HCT116 (cell line): ENCODE measurements around the gene ENPP3. TPM values are rescaled to one million over a fixed set of nuclear protein-coding genes. Genes with fewer than 3 reads are reported as not detected.

Source experiments
- ATAC-seq: fragments of 200-7000 bp; cut with Tn5 transposase; 2 replicates; pipeline ENCODE4 v1.9.1; 2020; ENCODE audit warnings: mild to moderate bottlenecking, moderate library complexity
- BruUV-seq: library from RNA; stranded (reverse); fragments of 400-500 nt; replicated peaks from 2 replicates; lab custom pipeline; 2021; lab: Mats Ljungman, UMichigan
- CTCF ChIA-PET: fragments of 300-600 bp; sonication (Branson Sonifier 250); formaldehyde crosslinking; loops from one replicate; lab custom pipeline; 2021; ENCODE audit warnings: antibody characterized with exemption; lab: Charles Lee
- POLR2A ChIA-PET: fragments of 300-600, 350-600 bp; sonication (Branson Sonifier 250); formaldehyde crosslinking; loops from one replicate; lab custom pipeline; 2021; ENCODE audit warnings: antibody characterized with exemption; lab: Charles Lee
- RAD21 ChIA-PET, 2 experiments: fragments of 300-600 bp; sonication (Branson Sonifier 250); formaldehyde crosslinking; loops; one replicate each; lab custom pipeline; 2023; ENCODE audit warnings: low total read pairs in 2 of 2; ENCODE audit not compliant: uncharacterized antibody in 2 of 2, unreplicated experiment in 2 of 2, low non-redundant PET in 1 of 2; lab: Charles Lee
- DNase-seq: peaks from one replicate; pipeline ENCODE4 v3.0.0-alpha.2; 2010; ENCODE audit warnings: low read depth, low spot score
- H2AFZ ChIP-seq: fragments of 200-600 bp; shearing (Covaris generic), sonication (generic); 2 replicates; pipeline ENCODE4 v1.6.1; 2017; ENCODE audit warnings: low read depth, mixed run types, mixed read lengths, antibody characterized with exemption, low read length; ENCODE audit not compliant: poor library complexity, severe bottlenecking
- H3K27ac ChIP-seq: 2 replicates; pipeline ENCODE4 v1.5.1; 2012; ENCODE audit warnings: low read depth, low read length
- H3K27me3 ChIP-seq: fragments of 200-600 bp; sonication (generic); 2 replicates; pipeline ENCODE4 v1.6.1; 2016; ENCODE audit warnings: mixed run types, low read length, mixed read lengths; ENCODE audit not compliant: insufficient read depth
- H3K36me3 ChIP-seq, 2 experiments: fragments of 200-500 bp in 1 of 2; fragments of 200-600 bp in 1 of 2; sonication (Bioruptor generic) in 1 of 2; sonication (generic) in 1 of 2; 2 replicates each; pipeline versions ENCODE4 v1.5.1 to v1.6.1; 2014 to 2016; ENCODE audit warnings: low read length in 2 of 2, inconsistent platforms in 1 of 2, mixed read lengths in 1 of 2, mixed run types in 1 of 2; ENCODE audit not compliant: insufficient read depth in 2 of 2, control insufficient read depth in 1 of 2
- H3K4me1 ChIP-seq, 2 experiments: fragments of 200-600 bp in 1 of 2; sonication (generic) in 1 of 2; 2 replicates each; pipeline versions ENCODE4 v1.5.1 to v1.6.1; 2012 to 2017; ENCODE audit warnings: low read length in 2 of 2, inconsistent platforms in 1 of 2, mild to moderate bottlenecking in 1 of 2, mixed read lengths in 1 of 2, mixed run types in 1 of 2, moderate library complexity in 1 of 2; ENCODE audit not compliant: insufficient read depth in 2 of 2, control insufficient read depth in 1 of 2
- H3K4me2 ChIP-seq: fragments of 200-600 bp; sonication (generic); 2 replicates; pipeline ENCODE4 v1.6.1; 2017; ENCODE audit warnings: mixed run types, low read length, mixed read lengths
- H3K4me3 ChIP-seq, 2 experiments: fragments of 200-600 bp in 1 of 2; sonication (generic) in 1 of 2; replicated peaks in 1 of 2; 2 replicates each; pipeline ENCODE4 v1.5.1; 2011 to 2016; ENCODE audit warnings: low read length in 2 of 2, control low read depth in 1 of 2, low read depth in 1 of 2, mild to moderate bottlenecking in 1 of 2, mixed read lengths in 1 of 2, mixed run types in 1 of 2
- H3K79me2 ChIP-seq: fragments of 200-600 bp; sonication (generic); 2 replicates; pipeline ENCODE4 v1.6.1; 2017; ENCODE audit warnings: mild to moderate bottlenecking, mixed run types, low read length, moderate library complexity, mixed read lengths; ENCODE audit not compliant: insufficient read depth
- H3K9ac ChIP-seq: fragments of 200-600 bp; sonication (generic); 2 replicates; pipeline ENCODE4 v1.6.1; 2016; ENCODE audit warnings: low read length, mixed read lengths
- H3K9me2 ChIP-seq: fragments of 200-600 bp; sonication (generic), shearing (Covaris generic); 2 replicates; pipeline ENCODE4 v1.6.1; 2017; ENCODE audit warnings: mixed run types, mild to moderate bottlenecking, moderate library complexity; ENCODE audit not compliant: insufficient read depth
- H3K9me3 ChIP-seq, 2 experiments: fragments of 200-500 bp in 1 of 2; fragments of 200-600 bp in 1 of 2; sonication (Bioruptor generic) in 1 of 2; sonication (generic) in 1 of 2; 2 replicates each; pipeline ENCODE4 v1.6.1; 2014 to 2017; ENCODE audit warnings: low read length in 2 of 2, mixed read lengths in 2 of 2, inconsistent platforms in 1 of 2, low read depth in 1 of 2, mild to moderate bottlenecking in 1 of 2, mixed run types in 1 of 2, moderate library complexity in 1 of 2; ENCODE audit not compliant: control insufficient read depth in 1 of 2, insufficient read depth in 1 of 2
- H4K20me1 ChIP-seq: fragments of 200-600 bp; sonication (generic), shearing (Covaris generic); 2 replicates; pipeline ENCODE4 v1.6.1; 2017; ENCODE audit warnings: mixed run types, mild to moderate bottlenecking, moderate library complexity; ENCODE audit not compliant: insufficient read depth
- intact Hi-C: fragments of 100-400 bp; cut with micrococcal nuclease; formaldehyde crosslinking; loops from 2 replicates; pipeline ENCODE4 v1.10.0; 2022
- microRNA-seq: library from miRNA; unstranded; fragments of <30 nt; microRNA quantifications from one replicate; pipeline ENCODE4, GENCODE V29; 2016; ENCODE audit warnings: borderline number of aligned reads
- total RNA-seq: library from RNA; stranded (reverse); gene quantifications from one replicate; pipeline ENCODE4 v1.2.1, GENCODE V29; 2021; ENCODE audit not compliant: unreplicated experiment
- TF ChIP-seq, protein P1 (sequence below), 3 experiments: fragments of 200-600 bp in 1 of 3; sonication (generic) in 1 of 3; IDR thresholded peaks in 2 of 3; conservative IDR thresholded peaks in 1 of 3; 2 replicates each; pipeline ENCODE4 v1.5.1; 2012 to 2017; ENCODE audit warnings: low read depth in 2 of 3, low read length in 2 of 3, antibody characterized with exemption in 1 of 3, borderline replicate concordance in 1 of 3, control low read depth in 1 of 3, mild to moderate bottlenecking in 1 of 3, mixed read lengths in 1 of 3, mixed run types in 1 of 3, moderate library complexity in 1 of 3; ENCODE audit not compliant: insufficient read depth in 1 of 3

Gene ENPP3
- total RNA-seq, 1 experiment from 2014 or later = 0.15 TPM

DNA sequence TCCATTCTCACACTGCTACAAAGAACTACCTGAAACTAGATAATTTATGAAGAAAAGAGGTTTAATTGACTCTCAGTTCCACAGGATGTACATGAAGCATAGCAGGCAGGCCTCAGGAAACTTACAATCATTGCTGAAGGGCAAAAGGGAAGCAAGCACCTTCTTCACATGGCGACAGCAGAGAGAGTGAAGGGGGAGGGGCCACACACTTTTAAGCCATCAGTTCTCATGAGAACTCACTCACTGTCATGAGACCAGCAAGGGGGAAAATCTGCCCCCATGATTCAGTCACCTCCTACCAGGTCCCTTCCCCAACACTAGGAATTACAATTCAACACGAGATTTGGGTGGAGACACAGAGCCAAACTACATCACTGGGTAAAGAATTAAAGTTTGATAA, 158.3 kb downstream of the ENPP3 start:
- ChIA-PET RAD21 (no interaction called here), POLR2A (no interaction called here)
- intact Hi-C loops = no loop called here
- no peak for DNase-seq
- no peak overlapping the region for H3K9ac ChIP-seq
- no peak overlapping the region for H3K4me2 ChIP-seq
- H3K9me2 ChIP-seq = no peaks in the 10 kb centered on the region
- H3K79me2 ChIP-seq = no peaks in the 10 kb centered on the region
- H3K27me3 ChIP-seq = no peaks in the 10 kb centered on the region
- no peaks in the 10 kb centered on the region for H3K36me3 ChIP-seq
- TF ChIP-seq, protein P1, sequence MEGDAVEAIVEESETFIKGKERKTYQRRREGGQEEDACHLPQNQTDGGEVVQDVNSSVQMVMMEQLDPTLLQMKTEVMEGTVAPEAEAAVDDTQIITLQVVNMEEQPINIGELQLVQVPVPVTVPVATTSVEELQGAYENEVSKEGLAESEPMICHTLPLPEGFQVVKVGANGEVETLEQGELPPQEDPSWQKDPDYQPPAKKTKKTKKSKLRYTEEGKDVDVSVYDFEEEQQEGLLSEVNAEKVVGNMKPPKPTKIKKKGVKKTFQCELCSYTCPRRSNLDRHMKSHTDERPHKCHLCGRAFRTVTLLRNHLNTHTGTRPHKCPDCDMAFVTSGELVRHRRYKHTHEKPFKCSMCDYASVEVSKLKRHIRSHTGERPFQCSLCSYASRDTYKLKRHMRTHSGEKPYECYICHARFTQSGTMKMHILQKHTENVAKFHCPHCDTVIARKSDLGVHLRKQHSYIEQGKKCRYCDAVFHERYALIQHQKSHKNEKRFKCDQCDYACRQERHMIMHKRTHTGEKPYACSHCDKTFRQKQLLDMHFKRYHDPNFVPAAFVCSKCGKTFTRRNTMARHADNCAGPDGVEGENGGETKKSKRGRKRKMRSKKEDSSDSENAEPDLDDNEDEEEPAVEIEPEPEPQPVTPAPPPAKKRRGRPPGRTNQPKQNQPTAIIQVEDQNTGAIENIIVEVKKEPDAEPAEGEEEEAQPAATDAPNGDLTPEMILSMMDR (IDR thresholded peaks at IDR 0.05 in 2 of 3, conservative IDR thresholded peaks at IDR 0.05 in 1 of 3; ENCODE audit: borderline replicate concordance in 1 of 3, insufficient read depth in 1 of 3, low read depth in 2 of 3, low read length in 2 of 3) = no peak
- TF ChIP-seq, all 23 proteins: peak for 0
- Histone ChIP-seq H3K27ac (no peak overlapping the region), H2AFZ (no peak overlapping the region), H3K4me3 (no peak overlapping the region), H3K4me1 (no peaks in the 10 kb centered on the region), H4K20me1 (no peaks in the 10 kb centered on the region), H3K9me3 (no peaks in the 10 kb centered on the region)
- no TSS peak for BruUV-seq
- ATAC-seq = no peak
- CTCF ChIA-PET = no interaction called here

Small RNA genes lying within 50 kb of the gene (microRNA-seq; reads per million reads assigned to microRNA genes)
- not detected for gene MIR548H5

Other genes starting within 250 kb of the ENPP3 start
- 0.69 TPM for gene ARG1, start 64.1 kb upstream of the ENPP3 start, total RNA-seq
- gene MED23, start 9.1 kb upstream of the ENPP3 start, total RNA-seq = 17.2 TPM
- gene OR2A4, start 64.1 kb downstream of the ENPP3 start, total RNA-seq = not detected
- gene CTAGE9, start 73.7 kb downstream of the ENPP3 start, total RNA-seq = not detected
- 6.5 TPM for gene ENPP1, start 170.7 kb downstream of the ENPP3 start, total RNA-seq